ENCODE results near the gene DHRSX. TPM values are rescaled to one million over a fixed set of nuclear protein-coding genes. Genes with fewer than 3 reads are reported as not detected.

Gene DHRSX
- total RNA-seq, 1 donor, result 11.0 TPM

GRCh38 chrX:2446815-2447214, 54.0 kb downstream of the DHRSX start:
- no peaks in the 10 kb centered on the region for H3K9me3 ChIP-seq (ENCODE audit: low read depth, low read length)
- no peak overlapping the region for H3K4me3 ChIP-seq (ENCODE audit: low read length)
- H3K4me1 ChIP-seq (ENCODE audit: insufficient read depth, low read length), result no peaks in the 10 kb centered on the region
- H3K27me3 ChIP-seq (ENCODE audit: insufficient read depth, low read length), result no peaks in the 10 kb centered on the region

- Histone ChIP-seq H3K9me3 (ENCODE audit: low read depth, low read length) (no peaks in the 10 kb centered on the region), H3K4me1 (ENCODE audit: insufficient read depth, low read length) (no peaks in the 10 kb centered on the region), H3K27me3 (ENCODE audit: insufficient read depth, low read length) (no peaks in the 10 kb centered on the region), H3K4me3 (ENCODE audit: low read length) (no peak overlapping the region)
These were observed 54.8 kb downstream of the DHRSX start for GRCh38 chrX:2445662-2446623.

GRCh38 chrX:2442694-2443093, 58.1 kb downstream of the DHRSX start:
- H3K4me1 ChIP-seq (ENCODE audit: insufficient read depth, low read length), result no peaks in the 10 kb centered on the region
- H3K9me3 ChIP-seq (ENCODE audit: low read depth, low read length), result no peaks in the 10 kb centered on the region
- no peak overlapping the region for H3K4me3 ChIP-seq (ENCODE audit: low read length)
- no peaks in the 10 kb centered on the region for H3K27me3 ChIP-seq (ENCODE audit: insufficient read depth, low read length)

- H3K4me3 ChIP-seq (ENCODE audit: low read length), result no peak overlapping the region
- H3K27me3 ChIP-seq (ENCODE audit: insufficient read depth, low read length), result no peaks in the 10 kb centered on the region
- H3K9me3 ChIP-seq (ENCODE audit: low read depth, low read length), result no peaks in the 10 kb centered on the region
- no peaks in the 10 kb centered on the region for H3K4me1 ChIP-seq (ENCODE audit: insufficient read depth, low read length)
These were observed 59.3 kb downstream of the DHRSX start for GRCh38 chrX:2441466-2441865.

DNA sequence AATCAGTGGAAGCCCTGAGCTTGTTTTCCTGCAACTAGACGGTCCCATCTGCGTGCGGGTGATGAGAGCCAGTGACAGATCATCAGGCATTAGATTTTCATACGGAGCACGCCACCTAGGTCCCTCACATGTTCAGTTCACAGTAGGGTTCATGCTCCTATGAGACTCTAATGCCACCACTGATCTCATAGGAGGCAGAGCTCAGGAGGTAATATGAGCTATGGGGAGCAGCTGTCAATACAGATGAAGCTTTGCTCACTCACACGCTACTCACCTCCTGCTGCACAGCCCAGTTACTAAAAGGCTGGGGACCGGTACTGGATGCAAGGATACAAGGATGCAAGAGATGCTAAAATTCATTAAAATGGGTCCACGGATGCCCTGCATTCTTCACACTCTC, 61.2 kb downstream of the DHRSX start:
- Histone ChIP-seq H3K4me1 (ENCODE audit: insufficient read depth, low read length) (no peaks in the 10 kb centered on the region), H3K27me3 (ENCODE audit: insufficient read depth, low read length) (no peaks in the 10 kb centered on the region), H3K9me3 (ENCODE audit: low read depth, low read length) (no peaks in the 10 kb centered on the region), H3K4me3 (ENCODE audit: low read length) (no peak overlapping the region)

GRCh38 chrX:2435465-2435864, 65.3 kb downstream of the DHRSX start:
- H3K4me3 ChIP-seq (ENCODE audit: low read length), result no peak overlapping the region
- no peaks in the 10 kb centered on the region for H3K27me3 ChIP-seq (ENCODE audit: insufficient read depth, low read length)
- peaks cover 5% of the 10 kb centered on the region for H3K4me1 ChIP-seq (ENCODE audit: insufficient read depth, low read length)
- H3K9me3 ChIP-seq (ENCODE audit: low read depth, low read length), result no peaks in the 10 kb centered on the region

- no peaks in the 10 kb centered on the region for H3K27me3 ChIP-seq (ENCODE audit: insufficient read depth, low read length)
- H3K4me1 ChIP-seq (ENCODE audit: insufficient read depth, low read length), result peaks cover 12% of the 10 kb centered on the region
- H3K9me3 ChIP-seq (ENCODE audit: low read depth, low read length), result no peaks in the 10 kb centered on the region
- H3K4me3 ChIP-seq (ENCODE audit: low read length), result no peak overlapping the region
These were observed 66.3 kb downstream of the DHRSX start for GRCh38 chrX:2434270-2435163.

- H3K4me3 ChIP-seq (ENCODE audit: low read length), result no peak overlapping the region
- H3K9me3 ChIP-seq (ENCODE audit: low read depth, low read length), result no peaks in the 10 kb centered on the region
- no peaks in the 10 kb centered on the region for H3K27me3 ChIP-seq (ENCODE audit: insufficient read depth, low read length)
- peaks cover 12% of the 10 kb centered on the region for H3K4me1 ChIP-seq (ENCODE audit: insufficient read depth, low read length)
These were observed 68.4 kb downstream of the DHRSX start for GRCh38 chrX:2432298-2432863.

DNA sequence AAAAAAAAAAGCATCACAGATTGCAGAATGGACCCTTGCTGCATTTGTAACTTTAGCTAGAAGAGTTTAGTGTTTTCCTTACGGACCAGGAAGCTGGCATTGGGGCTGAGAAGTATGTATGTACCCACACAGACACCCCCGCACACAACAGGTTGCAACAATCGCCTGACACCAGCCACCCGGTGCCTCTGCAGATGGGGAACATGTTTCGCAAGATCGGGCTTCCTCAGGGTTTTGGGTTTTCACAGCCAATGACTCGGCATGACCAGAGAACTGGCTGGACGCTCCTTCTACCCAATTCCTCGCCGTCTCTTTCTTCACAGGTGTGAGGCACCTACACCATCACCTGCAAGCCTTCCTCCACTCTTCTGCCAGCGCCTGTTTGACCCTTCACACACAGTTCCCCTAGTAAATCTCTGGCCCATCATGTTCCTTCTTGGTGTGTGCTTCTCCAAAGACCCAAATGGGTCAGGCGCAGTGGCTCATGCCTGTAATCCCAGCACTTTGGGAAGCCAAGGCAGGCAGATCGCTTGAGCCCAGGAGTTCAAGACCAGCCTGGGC, 70.4 kb downstream of the DHRSX start:
- Histone ChIP-seq H3K4me3 (ENCODE audit: low read length) (no peak overlapping the region), H3K27me3 (ENCODE audit: insufficient read depth, low read length) (no peaks in the 10 kb centered on the region)

GRCh38 chrX:2427737-2428136, 73.0 kb downstream of the DHRSX start:
- Histone ChIP-seq H3K4me3 (ENCODE audit: low read length) (no peak overlapping the region), H3K9me3 (ENCODE audit: low read depth, low read length) (no peaks in the 10 kb centered on the region), H3K4me1 (ENCODE audit: insufficient read depth, low read length) (peaks cover 12% of the 10 kb centered on the region), H3K27me3 (ENCODE audit: insufficient read depth, low read length) (no peaks in the 10 kb centered on the region)

More for the DNA sequence above, 70.4 kb downstream of the DHRSX start:
- no peaks in the 10 kb centered on the region for H3K9me3 ChIP-seq (ENCODE audit: low read depth, low read length)
- H3K4me1 ChIP-seq (ENCODE audit: insufficient read depth, low read length), result peaks cover 12% of the 10 kb centered on the region

DNA sequence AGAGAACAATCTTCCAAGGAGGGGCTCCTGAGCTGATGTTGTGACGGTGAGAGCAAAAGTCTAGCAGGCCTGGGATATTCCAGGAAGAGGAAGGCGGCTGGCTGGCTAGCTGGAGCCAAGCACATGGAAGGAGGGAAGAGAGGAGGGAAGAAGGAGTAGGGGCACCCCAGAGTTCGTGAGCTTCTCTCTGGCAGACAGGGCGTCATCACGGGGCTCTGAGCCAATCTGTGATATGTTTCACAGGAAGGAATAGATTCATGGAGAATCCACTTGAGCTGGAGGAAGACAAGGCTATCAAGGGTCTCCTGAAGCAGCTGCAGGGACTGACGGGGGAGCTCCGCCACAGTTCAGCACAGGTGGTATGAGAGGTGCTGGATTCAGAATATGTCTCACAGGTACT, 73.6 kb downstream of the DHRSX start:
- H3K4me1 ChIP-seq (ENCODE audit: insufficient read depth, low read length), result peaks cover 12% of the 10 kb centered on the region
- H3K27me3 ChIP-seq (ENCODE audit: insufficient read depth, low read length), result no peaks in the 10 kb centered on the region
- H3K4me3 ChIP-seq (ENCODE audit: low read length), result no peak overlapping the region
- H3K9me3 ChIP-seq (ENCODE audit: low read depth, low read length), result no peaks in the 10 kb centered on the region

DNA sequence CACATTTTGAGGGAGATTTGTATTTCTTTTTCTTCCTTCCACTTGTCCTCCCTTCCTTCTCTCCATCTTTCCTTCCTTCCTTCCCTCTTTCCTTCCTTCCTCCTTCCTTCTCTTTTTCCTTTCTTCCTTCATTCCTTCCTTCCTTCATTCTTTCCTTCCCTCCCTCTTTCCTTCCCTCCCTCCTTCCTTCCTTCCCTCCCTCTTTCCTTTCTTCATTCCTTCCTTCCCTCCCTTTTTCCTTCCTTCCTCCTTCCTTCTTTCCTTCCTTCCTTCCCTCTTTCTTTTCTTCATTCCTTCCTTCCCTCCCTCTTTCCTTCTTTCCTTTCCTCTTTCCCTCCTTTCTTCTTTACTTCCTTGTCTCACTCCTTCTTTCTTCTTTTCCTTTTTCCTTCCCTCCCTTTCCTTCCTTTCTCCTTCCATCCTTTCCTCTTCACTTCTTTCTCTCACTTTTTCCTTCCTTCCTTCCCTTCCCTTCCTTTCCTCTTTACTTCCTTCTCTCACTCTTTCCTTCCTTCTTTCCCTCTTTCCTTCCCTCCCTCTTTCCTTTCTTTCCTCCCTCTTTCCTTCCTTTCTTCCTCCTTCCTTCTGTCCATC, 74.4 kb downstream of the DHRSX start:
- Histone ChIP-seq H3K9me3 (ENCODE audit: low read depth, low read length) (no peaks in the 10 kb centered on the region), H3K4me1 (ENCODE audit: insufficient read depth, low read length) (peaks cover 12% of the 10 kb centered on the region), H3K4me3 (ENCODE audit: low read length) (no peak overlapping the region), H3K27me3 (ENCODE audit: insufficient read depth, low read length) (no peaks in the 10 kb centered on the region)

DNA sequence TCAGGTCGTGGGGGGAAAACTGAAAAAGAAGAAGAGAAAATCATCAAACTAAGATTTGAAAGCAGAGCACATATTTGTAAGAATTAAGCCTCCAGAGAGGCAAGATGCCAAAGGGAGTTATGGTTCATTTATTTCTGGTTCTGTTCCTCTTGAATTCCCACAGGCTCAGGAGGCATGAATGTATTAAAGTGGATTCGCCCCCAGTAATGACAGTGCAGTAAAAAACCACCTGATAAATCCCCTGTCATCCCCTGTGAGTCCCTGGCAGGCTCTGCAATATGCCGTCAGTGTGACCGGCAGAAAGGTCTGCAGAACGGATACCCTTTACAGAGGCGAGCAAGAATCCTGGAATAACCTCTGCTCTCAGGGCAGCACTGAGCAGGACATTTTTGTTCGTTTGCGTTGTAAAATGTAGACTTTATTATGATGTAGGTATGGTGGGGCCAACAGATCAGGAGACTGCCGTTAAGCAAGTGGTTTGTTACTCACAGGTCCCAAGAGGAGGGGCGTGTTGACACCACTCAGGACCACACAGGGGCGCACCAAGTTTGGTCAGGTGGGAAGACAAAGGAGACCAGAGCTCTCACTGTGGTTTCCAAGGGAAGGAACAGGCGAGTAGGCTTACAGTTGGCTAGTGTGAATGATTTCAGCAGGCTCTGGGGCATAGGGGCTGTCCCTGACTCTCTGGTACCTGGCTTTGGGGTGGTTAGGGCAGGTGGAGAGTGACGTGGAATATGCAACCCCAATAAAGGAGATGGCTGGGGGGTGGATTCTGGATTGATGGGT, 75.3 kb downstream of the DHRSX start:
- no peaks in the 10 kb centered on the region for H3K9me3 ChIP-seq (ENCODE audit: low read depth, low read length)
- no peak overlapping the region for H3K4me3 ChIP-seq (ENCODE audit: low read length)
- H3K4me1 ChIP-seq (ENCODE audit: insufficient read depth, low read length), result peaks cover 7% of the 10 kb centered on the region
- H3K27me3 ChIP-seq (ENCODE audit: insufficient read depth, low read length), result no peaks in the 10 kb centered on the region

DNA sequence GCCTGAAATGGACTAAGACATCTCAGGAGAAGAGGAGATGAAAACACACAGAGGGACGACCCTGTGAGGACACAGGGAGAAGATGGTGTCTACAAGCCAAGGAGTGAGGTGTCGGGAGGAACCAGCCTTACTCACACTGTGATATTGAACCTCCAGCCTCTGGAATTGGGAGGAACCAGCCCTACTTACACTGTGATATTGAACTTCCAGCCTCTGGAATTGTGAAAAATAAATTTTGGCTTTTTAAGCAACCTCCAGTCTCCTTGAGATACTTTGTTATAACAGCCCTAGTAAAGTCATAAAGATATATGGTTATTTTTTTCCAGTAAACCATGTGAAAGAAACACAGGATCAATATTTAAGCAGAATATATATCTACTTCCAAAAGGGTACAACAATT, 76.5 kb downstream of the DHRSX start:
- Histone ChIP-seq H3K9me3 (ENCODE audit: low read depth, low read length) (no peaks in the 10 kb centered on the region), H3K27me3 (ENCODE audit: insufficient read depth, low read length) (no peaks in the 10 kb centered on the region), H3K4me1 (ENCODE audit: insufficient read depth, low read length) (no peaks in the 10 kb centered on the region), H3K4me3 (ENCODE audit: low read length) (no peak overlapping the region)

All from mononuclear cell (primary cell).